LHCN-M2 (cell line): ENCODE measurements around the gene ZNF710. TPM values are rescaled to one million over a fixed set of nuclear protein-coding genes. Genes with fewer than 3 reads are reported as not detected.
"Not testable (repeated sequence)": the region's sequence is repeated elsewhere in the genome, so short reads cannot be mapped to it uniquely, and the experiment has no call there.

Experiments used
- DNase-seq: peaks from one replicate; pipeline ENCODE4 v3.0.0-alpha.2; 2012; ENCODE audit warnings: low read depth
- polyA plus RNA-seq: library from polyadenylated mRNA; unstranded; fragments of >200 nt; gene quantifications from one replicate; pipeline ENCODE4 v1.2.1, GENCODE V29; 2012; ENCODE audit warnings: missing spikeins
- total RNA-seq: library from RNA; depleted of rRNA; stranded (reverse); fragments of >200 nt; gene quantifications from 2 replicates; pipeline ENCODE4 v1.2.3, GENCODE V29; 2014; rRNA removed

ZNF710 gene
- total RNA-seq: 8.8 and 13.1 TPM in 2 replicates
- 5.6 TPM for polyA plus RNA-seq

- DNase-seq: peak; percentile 77
Measured at GRCh38 chr15:90001062-90001682, at the start of gene ZNF710. ZNF710 (plus strand) TSS chr15:90001324; CDS start chr15:90067138, 65,814 bp downstream.

- no peak for DNase-seq
Measured at GRCh38 chr15:89954541-89954940, 46.6 kb upstream of the ZNF710 start.

GRCh38 chr15:89955449-89955998 lies 45.6 kb upstream of the ZNF710 start:
- DNase-seq: not testable (repeated sequence)

GRCh38 chr15:89958107-89958805 lies 42.9 kb upstream of the ZNF710 start:
- DNase-seq: no peak

- no peak for DNase-seq
Measured at GRCh38 chr15:89963301-89964231, 37.6 kb upstream of the ZNF710 start.

GRCh38 chr15:89964232-89964954 lies 36.7 kb upstream of the ZNF710 start:
- no peak for DNase-seq

GRCh38 chr15:89967881-89968280 lies 33.2 kb upstream of the ZNF710 start:
- no peak for DNase-seq

- peak; percentile 60 for DNase-seq
Measured at GRCh38 chr15:89971592-89971997, 29.5 kb upstream of the ZNF710 start.

GRCh38 chr15:89972085-89972484 lies 29.0 kb upstream of the ZNF710 start:
- DNase-seq: no peak

- no peak for DNase-seq
Measured at GRCh38 chr15:89975482-89976245, 25.5 kb upstream of the ZNF710 start.

GRCh38 chr15:89976246-89976600 lies 24.9 kb upstream of the ZNF710 start:
- DNase-seq: no peak

GRCh38 chr15:89977836-89978235 lies 23.3 kb upstream of the ZNF710 start:
- not testable (repeated sequence) for DNase-seq

GRCh38 chr15:89978914-89979313 lies 22.2 kb upstream of the ZNF710 start:
- DNase-seq: no peak

GRCh38 chr15:89980896-89981295 lies 20.2 kb upstream of the ZNF710 start:
- no peak for DNase-seq

GRCh38 chr15:89982315-89983055 lies 18.6 kb upstream of the ZNF710 start:
- DNase-seq: no peak

GRCh38 chr15:89984001-89984400 lies 17.1 kb upstream of the ZNF710 start:
- no peak for DNase-seq

- no peak for DNase-seq
Measured at GRCh38 chr15:89984421-89985010, 16.6 kb upstream of the ZNF710 start.

GRCh38 chr15:89985111-89985510 lies 16.0 kb upstream of the ZNF710 start:
- DNase-seq: no peak

- DNase-seq: no peak
Measured at GRCh38 chr15:89991312-89991711, 9.8 kb upstream of the ZNF710 start.
